C4-2B (cell line): ENCODE measurements around the gene CHRNA9.

ENCODE experiments used
- ZFX ChIP-seq: fragments of 450-650 bp; IDR thresholded peaks from 2 replicates; pipeline ENCODE4 v1.6.1; 2017
- TF ChIP-seq, protein P1 (sequence below): fragments of 450-650 bp; conservative IDR thresholded peaks from 2 replicates; pipeline ENCODE4 v1.5.1; 2017; ENCODE audit warnings: mild to moderate bottlenecking

DNA sequence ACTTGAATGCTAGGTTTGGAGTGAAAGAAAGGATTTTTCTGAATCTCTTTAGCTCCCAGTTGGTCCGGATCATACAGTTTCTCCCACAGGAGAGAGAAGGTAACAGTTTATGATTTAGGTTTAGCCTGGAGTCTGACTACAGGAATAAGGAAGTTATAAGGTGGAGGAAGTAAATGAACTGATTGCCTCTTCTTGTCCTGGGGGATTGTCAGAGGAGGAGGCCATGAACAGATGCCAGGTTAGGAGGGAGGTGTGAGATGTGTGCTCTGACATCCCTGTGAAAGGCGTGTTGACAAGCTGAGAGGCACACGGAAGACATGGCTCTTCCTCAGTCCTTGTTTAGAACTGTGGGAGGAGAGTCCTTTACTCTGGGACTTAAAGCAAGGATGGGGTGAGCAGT, 64.4 kb downstream of the CHRNA9 start:
- TF ChIP-seq, protein P1, sequence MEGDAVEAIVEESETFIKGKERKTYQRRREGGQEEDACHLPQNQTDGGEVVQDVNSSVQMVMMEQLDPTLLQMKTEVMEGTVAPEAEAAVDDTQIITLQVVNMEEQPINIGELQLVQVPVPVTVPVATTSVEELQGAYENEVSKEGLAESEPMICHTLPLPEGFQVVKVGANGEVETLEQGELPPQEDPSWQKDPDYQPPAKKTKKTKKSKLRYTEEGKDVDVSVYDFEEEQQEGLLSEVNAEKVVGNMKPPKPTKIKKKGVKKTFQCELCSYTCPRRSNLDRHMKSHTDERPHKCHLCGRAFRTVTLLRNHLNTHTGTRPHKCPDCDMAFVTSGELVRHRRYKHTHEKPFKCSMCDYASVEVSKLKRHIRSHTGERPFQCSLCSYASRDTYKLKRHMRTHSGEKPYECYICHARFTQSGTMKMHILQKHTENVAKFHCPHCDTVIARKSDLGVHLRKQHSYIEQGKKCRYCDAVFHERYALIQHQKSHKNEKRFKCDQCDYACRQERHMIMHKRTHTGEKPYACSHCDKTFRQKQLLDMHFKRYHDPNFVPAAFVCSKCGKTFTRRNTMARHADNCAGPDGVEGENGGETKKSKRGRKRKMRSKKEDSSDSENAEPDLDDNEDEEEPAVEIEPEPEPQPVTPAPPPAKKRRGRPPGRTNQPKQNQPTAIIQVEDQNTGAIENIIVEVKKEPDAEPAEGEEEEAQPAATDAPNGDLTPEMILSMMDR: no peak
- TF ChIP-seq ZFX: no peak
